ENCODE measurements around the gene MAP4K4. TPM values are rescaled to one million over a fixed set of nuclear protein-coding genes. Genes with fewer than 3 reads are reported as not detected.

The MAP4K4 gene
- total and polyA plus RNA-seq, 2 of the 13 experiments (the other 11 are each of a cell fraction or from before 2014, with no cell fraction given) = 105 to 264 TPM

GRCh38 chr2:101818531-101819451 is 121.3 kb downstream of the MAP4K4 start (continued):
- 0 out of 2 replicates have a peak, but pooled peaks have one; percentile 31 for TF ChIP-seq NCOA1 (CRISPR knock-in tag; IDR thresholded peaks at IDR 0.05)
- TF ChIP-seq ZNF784 (CRISPR knock-in tag; IDR thresholded peaks at IDR 0.05; ENCODE audit: borderline replicate concordance) = no peak
- no peak for TF ChIP-seq ZNF121 (CRISPR knock-in tag; IDR thresholded peaks at IDR 0.05)
- no peak; the same call in 1 of the 2 replicates for TF ChIP-seq ZNF788 (CRISPR knock-in tag; IDR thresholded peaks at IDR 0.05; ENCODE audit: borderline replicate concordance)
- peak; percentile 71 for TF ChIP-seq RBM22 (optimal IDR thresholded peaks at IDR 0.05; ENCODE audit: low read length)
- TF ChIP-seq ZNF234 (CRISPR knock-in tag; conservative IDR thresholded peaks at IDR 0.05) = no peak
- TF ChIP-seq MXI1 (IDR thresholded peaks at IDR 0.05; ENCODE audit: borderline replicate concordance, low read depth, low read length) = 0 out of 3 replicates have a peak, but pooled peaks have one; percentile 16
- TF ChIP-seq ZNF12 (CRISPR knock-in tag; IDR thresholded peaks at IDR 0.05) = no peak
- no peak for TF ChIP-seq ZSCAN20 (CRISPR knock-in tag; IDR thresholded peaks at IDR 0.05; ENCODE audit: borderline replicate concordance)
- TF ChIP-seq SAP130 (CRISPR knock-in tag; IDR thresholded peaks at IDR 0.05; ENCODE audit: low read depth) = peak; percentile 59; the same call in 1 of the 2 replicates
- no peak for TF ChIP-seq ZNF235 (CRISPR knock-in tag; IDR thresholded peaks at IDR 0.05; ENCODE audit: borderline replicate concordance)
- TF ChIP-seq ZNF674 (CRISPR knock-in tag; IDR thresholded peaks at IDR 0.05; ENCODE audit: low read depth) = no peak
- 0 out of 2 replicates have a peak, but pooled peaks have one; percentile 27 for TF ChIP-seq ZNF503 (CRISPR knock-in tag; IDR thresholded peaks at IDR 0.05)
- TF ChIP-seq ZBTB37 (CRISPR knock-in tag; IDR thresholded peaks at IDR 0.05) = no peak
- TF ChIP-seq ERF (CRISPR knock-in tag; IDR thresholded peaks at IDR 0.05) = no peak; the same call in 1 of the 2 replicates
- TF ChIP-seq HMGA1 (CRISPR knock-in tag; conservative IDR thresholded peaks at IDR 0.05) = no peak
- TF ChIP-seq HINFP (CRISPR knock-in tag; IDR thresholded peaks at IDR 0.05; ENCODE audit: low read depth) = 0 out of 2 replicates have a peak, but pooled peaks have one; percentile 42
- TF ChIP-seq ZNF253 (CRISPR knock-in tag; IDR thresholded peaks at IDR 0.05; ENCODE audit: borderline replicate concordance) = no peak
- TF ChIP-seq ZNF101 (CRISPR knock-in tag; IDR thresholded peaks at IDR 0.05; ENCODE audit: borderline replicate concordance, low read depth) = no peak
- no peak; the same call in 1 of the 2 replicates for TF ChIP-seq HOXA3 (CRISPR knock-in tag; IDR thresholded peaks at IDR 0.05)
- no peak for TF ChIP-seq EEA1 (CRISPR knock-in tag; IDR thresholded peaks at IDR 0.05; ENCODE audit: borderline replicate concordance)
- 0 out of 2 replicates have a peak, but pooled peaks have one; percentile 61 for TF ChIP-seq ZSCAN29 (CRISPR knock-in tag; conservative IDR thresholded peaks at IDR 0.05)
- TF ChIP-seq FOXC1 (CRISPR knock-in tag; IDR thresholded peaks at IDR 0.05; ENCODE audit: borderline replicate concordance) = 0 out of 2 replicates have a peak, but pooled peaks have one; percentile 19
- no peak for TF ChIP-seq ZBTB20 (CRISPR knock-in tag; IDR thresholded peaks at IDR 0.05; ENCODE audit: borderline replicate concordance, low read depth)
